A673 (cell line): ENCODE data around the gene KLHL1.

Experiments used
- EZH2 ChIP-seq: fragments of 200-600 bp; sonication (generic); IDR thresholded peaks from 2 replicates; pipeline ENCODE4 v1.6.1; 2017; ENCODE audit warnings: borderline replicate concordance, low read depth, mild to moderate bottlenecking, mixed read lengths, antibody characterized with exemption, low read length; ENCODE audit not compliant: poor library complexity, severe bottlenecking
- TF ChIP-seq, protein P1 (sequence below): fragments of 300-800, 200-600 bp; sonication (generic); conservative IDR thresholded peaks from 2 replicates; pipeline ENCODE4 v1.5.1; 2017; ENCODE audit warnings: low read depth, mild to moderate bottlenecking, antibody characterized with exemption, low read length, moderate library complexity, mixed read lengths

DNA sequence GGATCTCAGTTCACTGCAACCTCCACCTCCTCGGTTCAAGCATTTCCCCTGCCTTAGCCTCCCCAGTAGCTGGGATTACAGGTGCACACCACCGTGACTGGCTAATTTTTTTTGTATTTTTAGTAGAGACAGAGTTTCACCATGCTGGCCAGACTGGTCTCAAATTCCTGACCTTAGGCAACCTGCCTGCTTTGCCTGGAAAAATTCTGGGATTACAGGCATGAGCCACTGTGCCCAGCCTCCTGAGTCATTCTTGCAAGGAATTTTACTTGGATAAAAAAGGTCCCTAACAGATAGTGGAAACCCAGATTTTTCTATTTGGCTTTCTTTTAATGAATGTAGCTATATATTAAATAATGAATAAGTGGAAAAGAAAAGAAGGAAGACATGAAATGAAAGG is 450.6 kb downstream of the KLHL1 start:
- TF ChIP-seq, protein P1, sequence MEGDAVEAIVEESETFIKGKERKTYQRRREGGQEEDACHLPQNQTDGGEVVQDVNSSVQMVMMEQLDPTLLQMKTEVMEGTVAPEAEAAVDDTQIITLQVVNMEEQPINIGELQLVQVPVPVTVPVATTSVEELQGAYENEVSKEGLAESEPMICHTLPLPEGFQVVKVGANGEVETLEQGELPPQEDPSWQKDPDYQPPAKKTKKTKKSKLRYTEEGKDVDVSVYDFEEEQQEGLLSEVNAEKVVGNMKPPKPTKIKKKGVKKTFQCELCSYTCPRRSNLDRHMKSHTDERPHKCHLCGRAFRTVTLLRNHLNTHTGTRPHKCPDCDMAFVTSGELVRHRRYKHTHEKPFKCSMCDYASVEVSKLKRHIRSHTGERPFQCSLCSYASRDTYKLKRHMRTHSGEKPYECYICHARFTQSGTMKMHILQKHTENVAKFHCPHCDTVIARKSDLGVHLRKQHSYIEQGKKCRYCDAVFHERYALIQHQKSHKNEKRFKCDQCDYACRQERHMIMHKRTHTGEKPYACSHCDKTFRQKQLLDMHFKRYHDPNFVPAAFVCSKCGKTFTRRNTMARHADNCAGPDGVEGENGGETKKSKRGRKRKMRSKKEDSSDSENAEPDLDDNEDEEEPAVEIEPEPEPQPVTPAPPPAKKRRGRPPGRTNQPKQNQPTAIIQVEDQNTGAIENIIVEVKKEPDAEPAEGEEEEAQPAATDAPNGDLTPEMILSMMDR: no peak
- TF ChIP-seq EZH2: no peak
